ENCODE measurements around the gene ACTA2.

- TF ChIP-seq CTCF (IDR thresholded peaks at IDR 0.05; ENCODE audit: insufficient read depth, low read length, poor library complexity, severe bottlenecking) (no peak), EZH2phosphoT487 (conservative IDR thresholded peaks at IDR 0.05; ENCODE audit: low read length) (no peak)
These were observed 31.4 kb upstream of the ACTA2 start for GRCh38 chr10:88983939-88984338.
